Gastroesophageal sphincter (tissue), 4 donors: ENCODE results near the gene MACROD2. TPM values are rescaled to one million over a fixed set of nuclear protein-coding genes. Genes with fewer than 3 reads are reported as not detected.

Experiments
- ATAC-seq: fragments of 150-250 bp; one replicate; pipeline ENCODE4 v1.9.1; 2016; ENCODE audit warnings: mild to moderate bottlenecking, moderate library complexity
- H3K27ac ChIP-seq, 4 donors: fragments of 200-600 bp; sonication (generic) in 3 of 4; 1 replicate in 3 of 4; 2 replicates in 1 of 4; pipeline ENCODE4 v1.5.1; 2016 to 2019
- H3K27me3 ChIP-seq: fragments of 200-600 bp; sonication (generic); one replicate; pipeline ENCODE4 v1.5.1; 2019
- H3K36me3 ChIP-seq, 2 donors: fragments of 200-600 bp; sonication (generic); one replicate each; pipeline ENCODE4 v1.5.1; 2019; ENCODE audit warnings: control low read depth in 1 of 2
- H3K4me1 ChIP-seq, 3 donors: fragments of 200-600 bp; sonication (generic); 1 replicate in 2 of 3; 2 replicates in 1 of 3; pipeline ENCODE4 v1.5.1; 2016 to 2019; ENCODE audit warnings: control low read depth in 2 of 3
- H3K4me3 ChIP-seq, 2 donors: fragments of 200-600 bp; sonication (generic); one replicate each; pipeline ENCODE4 v1.5.1; 2019; ENCODE audit warnings: mild to moderate bottlenecking in 1 of 2, moderate library complexity in 1 of 2
- H3K9me3 ChIP-seq, 3 donors: fragments of 200-600 bp; sonication (generic); one replicate each; pipeline ENCODE4 v1.5.1; 2017 to 2019; ENCODE audit warnings: control low read depth in 2 of 3
- CTCF ChIP-seq, 4 experiments: fragments of 200-600 bp in 2 of 4; fragments of 450-650 bp in 2 of 4; sonication (generic) in 1 of 4; IDR thresholded peaks; one replicate each; pipeline ENCODE4 v1.5.1; 2017 to 2019; ENCODE audit warnings: antibody characterized with exemption in 4 of 4, mild to moderate bottlenecking in 2 of 4, moderate library complexity in 2 of 4
- EP300 ChIP-seq: sonication (generic); formaldehyde crosslinking; IDR thresholded peaks from one replicate; pipeline ENCODE4 v1.6.1; 2017; ENCODE audit warnings: antibody characterized with exemption, mild to moderate bottlenecking
- POLR2A ChIP-seq, 2 donors: fragments of 450-650 bp; IDR thresholded peaks; one replicate each; pipeline ENCODE4 v1.6.1; 2017; ENCODE audit warnings: antibody characterized with exemption in 2 of 2, mild to moderate bottlenecking in 2 of 2, moderate library complexity in 1 of 2
- POLR2AphosphoS5 ChIP-seq: sonication (generic); formaldehyde crosslinking; IDR thresholded peaks from one replicate; pipeline ENCODE4 v1.6.1; 2017; ENCODE audit warnings: antibody characterized with exemption
- WGBS, 2 donors: methylation state at CpG; one replicate each; pipeline ENCODE4 v1.1.5; 2018; ENCODE audit warnings: low coverage in 1 of 2; 5-methylcytosine and 5-hydroxymethylcytosine counted together
- total RNA-seq, 4 donors: library from RNA; depleted of rRNA; stranded (reverse); fragments of >200 nt; gene quantifications; one replicate each; pipeline ENCODE4 v1.1.0, GENCODE V29; 2016

Gene MACROD2
- total RNA-seq, 4 donors from 2014 or later: 4.0 to 12.1 (median 7.4) TPM

GRCh38 chr20:15336536-15336935, 1341.2 kb downstream of the MACROD2 start:
- Histone ChIP-seq H3K27ac (no peak overlapping the region), H3K9me3 (no peaks in the 10 kb centered on the region), H3K27me3 (no peaks in the 10 kb centered on the region), H3K4me1 (peaks cover 0 to 7% (median 0%) of the 10 kb centered on the region in 3 donors), H3K36me3 (no peaks in the 10 kb centered on the region), H3K4me3 (no peak overlapping the region)
- TF ChIP-seq EP300 (no peak), POLR2AphosphoS5 (no peak), CTCF (IDR thresholded peaks at IDR 0.05) (no peak), POLR2A (IDR thresholded peaks at IDR 0.05) (no peak)
- no peak for ATAC-seq
- WGBS, 2 donors: 93 to 95% methylated on average over 4 to 5 of the region's 5 CpGs

- Histone ChIP-seq H3K9me3 (no peaks in the 10 kb centered on the region), H3K4me3 (no peak overlapping the region), H3K4me1 (peaks cover 0 to 7% (median 0%) of the 10 kb centered on the region in 3 donors), H3K27ac (no peak overlapping the region), H3K36me3 (no peaks in the 10 kb centered on the region), H3K27me3 (no peaks in the 10 kb centered on the region)
- ATAC-seq: no peak
- 39 to 49% methylated on average over 3 of the region's 3 CpGs for WGBS, 2 donors
- peak; percentile 41 for TF ChIP-seq POLR2AphosphoS5
- TF ChIP-seq EP300: no peak
- no peak for TF ChIP-seq POLR2A (IDR thresholded peaks at IDR 0.05)
- TF ChIP-seq CTCF (IDR thresholded peaks at IDR 0.05): no peak
These were observed 1343.9 kb downstream of the MACROD2 start for GRCh38 chr20:15339264-15339663.

GRCh38 chr20:15342991-15343523, 1347.7 kb downstream of the MACROD2 start:
- H3K4me1 ChIP-seq: peaks cover 0 to 7% (median 0%) of the 10 kb centered on the region in 3 donors
- no peak for TF ChIP-seq POLR2AphosphoS5
- TF ChIP-seq CTCF (IDR thresholded peaks at IDR 0.05): no peak
- TF ChIP-seq POLR2A (IDR thresholded peaks at IDR 0.05): no peak
- no peak for TF ChIP-seq EP300
- 73 to 82% methylated on average over 3 of the region's 3 CpGs for WGBS, 2 donors
- H3K27me3 ChIP-seq: no peaks in the 10 kb centered on the region
- ATAC-seq: peak; percentile 63
- no peak overlapping the region for H3K4me3 ChIP-seq
- no peak overlapping the region for H3K27ac ChIP-seq
- no peaks in the 10 kb centered on the region for H3K36me3 ChIP-seq
- no peaks in the 10 kb centered on the region for H3K9me3 ChIP-seq

- Histone ChIP-seq H3K9me3 (no peaks in the 10 kb centered on the region), H3K4me3 (no peak overlapping the region), H3K27ac (no peak overlapping the region), H3K36me3 (no peaks in the 10 kb centered on the region), H3K27me3 (no peaks in the 10 kb centered on the region), H3K4me1 (no peaks in the 10 kb centered on the region)
- WGBS, 2 donors: 90 to 100% methylated on average over 2 of the region's 2 CpGs
- TF ChIP-seq CTCF (IDR thresholded peaks at IDR 0.05) (no peak), POLR2A (IDR thresholded peaks at IDR 0.05) (no peak), EP300 (no peak), POLR2AphosphoS5 (no peak)
- ATAC-seq: no peak
These were observed 1350.0 kb downstream of the MACROD2 start for GRCh38 chr20:15345287-15345686.

GRCh38 chr20:15346657-15347280, 1351.5 kb downstream of the MACROD2 start:
- Histone ChIP-seq H3K9me3 (no peaks in the 10 kb centered on the region), H3K4me1 (no peaks in the 10 kb centered on the region), H3K4me3 (no peak overlapping the region), H3K36me3 (no peaks in the 10 kb centered on the region), H3K27ac (no peak overlapping the region), H3K27me3 (no peaks in the 10 kb centered on the region)
- no peak for ATAC-seq
- 68 to 86% methylated on average over 3 of the region's 3 CpGs for WGBS, 2 donors
- TF ChIP-seq CTCF (IDR thresholded peaks at IDR 0.05) (no peak), POLR2A (IDR thresholded peaks at IDR 0.05) (no peak), POLR2AphosphoS5 (no peak), EP300 (no peak)
